Mesenchymal stem cell (in vitro differentiated cells and primary cell): Measurements from ENCODE around the gene STX4.
"Not testable (repeated sequence)": the region's sequence is repeated elsewhere in the genome, so short reads cannot be mapped to it uniquely, and the experiment has no call there.

Experiments used
- DNase-seq: peaks from one replicate; pipeline ENCODE4 v3.0.0-alpha.2; 2013
- H2AFZ ChIP-seq: one replicate; pipeline ENCODE4 v1.6.1; 2013; ENCODE audit warnings: low read depth, mild to moderate bottlenecking, control low read depth, inconsistent platforms, low read length, moderate library complexity
- H2AK5ac ChIP-seq: 2 replicates; pipeline ENCODE4 v1.6.1; 2013; ENCODE audit warnings: low read length, moderate library complexity, mild to moderate bottlenecking, inconsistent platforms; ENCODE audit not compliant: severe bottlenecking
- H2BK120ac ChIP-seq: one replicate; pipeline ENCODE4 v1.6.1; 2013; ENCODE audit warnings: low read depth, mild to moderate bottlenecking, inconsistent platforms, low read length, moderate library complexity
- H2BK12ac ChIP-seq, 2 experiments: one replicate each; pipeline ENCODE4 v1.6.1; 2013; ENCODE audit warnings: inconsistent platforms in 2 of 2, low read length in 2 of 2, mild to moderate bottlenecking in 2 of 2, moderate library complexity in 2 of 2, control low read depth in 1 of 2
- H2BK15ac ChIP-seq: one replicate; pipeline ENCODE4 v1.6.1; 2013; ENCODE audit warnings: mild to moderate bottlenecking, low read depth, inconsistent platforms; ENCODE audit not compliant: poor library complexity, severe bottlenecking
- H2BK5ac ChIP-seq: 2 replicates; pipeline ENCODE4 v1.6.1; 2013; ENCODE audit warnings: low read depth, mild to moderate bottlenecking, low read length, control low read depth, inconsistent platforms; ENCODE audit not compliant: poor library complexity, severe bottlenecking
- H3K14ac ChIP-seq, 2 experiments: one replicate each; pipeline ENCODE4 v1.6.1; 2013; ENCODE audit warnings: inconsistent platforms in 2 of 2, low read length in 2 of 2, control low read depth in 1 of 2, mild to moderate bottlenecking in 1 of 2, moderate library complexity in 1 of 2
- H3K18ac ChIP-seq, 2 experiments: one replicate each; pipeline ENCODE4 v1.6.1; 2013; ENCODE audit warnings: inconsistent platforms in 2 of 2, low read length in 2 of 2, control low read depth in 1 of 2, low read depth in 1 of 2, mild to moderate bottlenecking in 1 of 2
- H3K23ac ChIP-seq, 2 experiments: one replicate each; pipeline ENCODE4 v1.6.1; 2013; ENCODE audit warnings: inconsistent platforms in 2 of 2, low read length in 2 of 2, mild to moderate bottlenecking in 2 of 2, moderate library complexity in 2 of 2, control low read depth in 1 of 2
- H3K27ac ChIP-seq: 2 replicates; pipeline ENCODE4 v1.5.1; 2013; ENCODE audit warnings: mild to moderate bottlenecking, moderate library complexity, low read length, control low read depth, inconsistent platforms; ENCODE audit not compliant: poor library complexity, severe bottlenecking
- H3K27me3 ChIP-seq, 2 experiments: 2 replicates each; pipeline versions ENCODE4 v1.6.1 to v1.7.0; 2013; ENCODE audit warnings: low read length in 2 of 2, mild to moderate bottlenecking in 2 of 2, moderate library complexity in 2 of 2, control low read depth in 1 of 2, inconsistent platforms in 1 of 2; ENCODE audit not compliant: control insufficient read depth in 1 of 2, insufficient read depth in 1 of 2
- H3K36me3 ChIP-seq, 2 experiments: 2 replicates each; pipeline versions ENCODE4 v1.6.1 to v1.7.0; 2013; ENCODE audit warnings: low read length in 2 of 2, control low read depth in 1 of 2, inconsistent platforms in 1 of 2, low read depth in 1 of 2, mild to moderate bottlenecking in 1 of 2; ENCODE audit not compliant: insufficient read depth in 2 of 2, control insufficient read depth in 1 of 2
- H3K4ac ChIP-seq, 2 experiments: one replicate each; pipeline ENCODE4 v1.6.1; 2013; ENCODE audit warnings: inconsistent platforms in 2 of 2, low read length in 2 of 2, mild to moderate bottlenecking in 2 of 2, moderate library complexity in 2 of 2, control low read depth in 1 of 2, low read depth in 1 of 2
- H3K4me1 ChIP-seq: 2 replicates; pipeline ENCODE4 v1.6.1; 2013; ENCODE audit warnings: low read depth, low read length, control low read depth; ENCODE audit not compliant: control insufficient read depth, insufficient read depth
- H3K4me2 ChIP-seq: 2 replicates; pipeline ENCODE4 v1.6.1; 2013; ENCODE audit warnings: low read length, mild to moderate bottlenecking, inconsistent platforms; ENCODE audit not compliant: poor library complexity, severe bottlenecking
- H3K4me3 ChIP-seq, 2 experiments: 2 replicates each; pipeline versions ENCODE4 v1.5.1 to v1.7.0; 2013; ENCODE audit warnings: low read length in 2 of 2, mild to moderate bottlenecking in 2 of 2, control low read depth in 1 of 2, low read depth in 1 of 2; ENCODE audit not compliant: insufficient read depth in 1 of 2
- H3K79me1 ChIP-seq: replicated peaks from 2 replicates; pipeline ENCODE4 v1.6.1; 2013; ENCODE audit warnings: mild to moderate bottlenecking, control low read depth, low read length, inconsistent platforms; ENCODE audit not compliant: poor library complexity, severe bottlenecking
- H3K9ac ChIP-seq: 2 replicates; pipeline ENCODE4 v1.7.0; 2013; ENCODE audit warnings: mild to moderate bottlenecking, low read length, moderate library complexity
- H3K9me3 ChIP-seq: 2 replicates; pipeline ENCODE4 v1.7.0; 2013; ENCODE audit warnings: mild to moderate bottlenecking, low read length; ENCODE audit not compliant: control insufficient read depth
- H4K8ac ChIP-seq: one replicate; pipeline ENCODE4 v1.6.1; 2013; ENCODE audit warnings: inconsistent platforms, mild to moderate bottlenecking, low read length, moderate library complexity
- H4K91ac ChIP-seq: one replicate; pipeline ENCODE4 v1.6.1; 2013; ENCODE audit warnings: mild to moderate bottlenecking, low read length, inconsistent platforms
- WGBS: methylation state at CpG from one replicate; pipeline ENCODE4 v1.1.7; 2013; ENCODE audit warnings: mixed read lengths; 5-methylcytosine and 5-hydroxymethylcytosine counted together

Gene STX4

DNA sequence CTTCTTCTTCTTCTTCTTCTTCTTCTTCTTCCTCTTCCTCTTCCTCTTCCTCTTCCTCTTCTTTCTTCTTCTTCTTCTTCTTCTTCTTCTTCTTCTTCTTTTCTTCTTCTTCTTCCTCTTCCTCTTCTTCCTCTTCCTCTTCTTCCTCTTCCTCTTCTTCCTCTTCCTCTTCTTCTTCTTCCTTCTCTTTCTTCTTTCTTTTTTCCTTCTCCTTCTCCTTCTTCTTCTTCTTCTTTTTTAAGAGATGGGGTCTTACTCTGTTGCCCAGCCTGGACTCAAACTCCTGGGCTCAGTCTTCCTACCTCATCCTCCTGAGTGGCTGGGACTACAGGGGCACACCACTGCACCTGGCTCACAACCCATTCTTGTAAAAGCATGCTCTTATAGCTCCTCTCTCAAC, 20.1 kb upstream of the STX4 start:
- not testable (repeated sequence) for H3K36me3 ChIP-seq, H3K14ac ChIP-seq, DNase-seq, H3K9ac ChIP-seq, H4K91ac ChIP-seq, H3K18ac ChIP-seq, H2BK12ac ChIP-seq, H3K4me2 ChIP-seq, H2BK5ac ChIP-seq, H2AFZ ChIP-seq, H2AK5ac ChIP-seq, H2BK120ac ChIP-seq, H3K4me3 ChIP-seq, H3K4ac ChIP-seq, H3K79me1 ChIP-seq, H3K27ac ChIP-seq, H4K8ac ChIP-seq, H3K23ac ChIP-seq, H2BK15ac ChIP-seq, H3K9me3 ChIP-seq
- Histone ChIP-seq H3K27me3 (peaks cover 5 to 17% of the 10 kb centered on the region in 2 experiments), H3K4me1 (peaks cover 25% of the 10 kb centered on the region)

GRCh38 chr16:31016018-31016417, 17.3 kb upstream of the STX4 start:
- Histone ChIP-seq H4K91ac (no peak overlapping the region), H3K9me3 (no peaks in the 10 kb centered on the region), H3K4me1 (peaks cover 9% of the 10 kb centered on the region), H2AFZ (no peak overlapping the region), H3K36me3 (no peaks in the 10 kb centered on the region), H3K9ac (no peak overlapping the region), H2BK15ac (no peak overlapping the region), H3K4me3 (no peak overlapping the region), H3K4me2 (no peak overlapping the region), H3K27ac (no peak overlapping the region), H3K14ac (no peak overlapping the region), H2BK12ac (no peak overlapping the region), H3K4ac (no peak overlapping the region), H2BK5ac (no peak overlapping the region), H4K8ac (no peak overlapping the region), H3K27me3 (peaks cover 5 to 15% of the 10 kb centered on the region in 2 experiments), H2BK120ac (no peak overlapping the region), H3K79me1 (no peaks in the 10 kb centered on the region), H2AK5ac (no peak overlapping the region), H3K18ac (no peak overlapping the region), H3K23ac (no peak overlapping the region)
- WGBS: 84% methylated on average over 6 of the region's 6 CpGs
- DNase-seq: no peak

DNA sequence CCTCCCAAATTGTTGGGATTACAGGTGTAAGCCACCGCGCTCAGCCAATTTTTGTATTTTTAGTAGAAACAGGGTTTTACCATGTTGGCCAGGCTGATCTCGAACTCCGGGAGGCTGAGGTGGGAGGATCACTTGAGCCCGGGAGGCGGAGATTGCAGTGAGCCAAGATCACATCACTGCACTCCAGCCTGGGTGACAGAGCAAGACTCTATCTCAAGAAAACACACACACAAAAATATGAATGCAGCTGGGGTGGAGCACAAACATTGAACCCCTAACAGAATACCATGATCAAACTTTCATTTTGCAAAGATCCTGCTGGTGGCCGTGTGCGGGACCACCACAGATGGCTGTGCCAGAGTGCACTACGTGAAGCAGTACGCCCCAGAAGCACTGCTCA, 15.6 kb upstream of the STX4 start:
- not testable (repeated sequence) for H3K36me3 ChIP-seq, H3K4me3 ChIP-seq, H4K91ac ChIP-seq, H2BK5ac ChIP-seq, H3K9ac ChIP-seq, H3K9me3 ChIP-seq, H3K4ac ChIP-seq, H3K4me1 ChIP-seq, H4K8ac ChIP-seq, H2AFZ ChIP-seq, H2BK12ac ChIP-seq, H3K79me1 ChIP-seq, H3K27ac ChIP-seq, H3K18ac ChIP-seq, H2BK120ac ChIP-seq, DNase-seq, H2AK5ac ChIP-seq, H3K4me2 ChIP-seq, H2BK15ac ChIP-seq, H3K14ac ChIP-seq, H3K23ac ChIP-seq, H3K27me3 ChIP-seq
- WGBS: 94% methylated on average over 8 of the region's 10 CpGs

DNA sequence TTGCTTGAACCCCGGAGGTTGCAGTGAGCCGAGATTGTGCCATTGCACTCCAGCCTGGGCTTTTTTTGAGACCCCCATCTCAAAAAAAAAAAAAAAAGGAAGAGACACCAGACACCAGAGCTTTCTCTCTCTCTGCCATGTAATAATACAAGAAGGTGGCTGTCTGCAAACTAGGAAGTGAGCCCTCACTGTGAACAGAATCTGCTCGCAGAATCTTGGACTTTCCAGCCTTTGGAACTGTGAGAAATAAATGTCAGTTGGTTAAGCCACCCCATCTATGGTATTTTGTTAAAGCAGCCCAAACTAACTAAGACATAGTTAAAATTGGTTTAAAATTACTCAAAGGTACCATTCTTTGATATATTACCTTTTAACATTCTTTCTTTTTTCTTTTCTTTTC, 12.8 kb upstream of the STX4 start:
- H2BK12ac ChIP-seq: no peak overlapping the region
- H2BK5ac ChIP-seq: no peak overlapping the region
- no peak overlapping the region for H2AK5ac ChIP-seq
- H2BK15ac ChIP-seq: no peak overlapping the region
- H3K4me3 ChIP-seq: no peak overlapping the region
- no peak overlapping the region for H4K91ac ChIP-seq
- DNase-seq: no peak
- no peak overlapping the region for H3K27ac ChIP-seq
- H3K27me3 ChIP-seq: no peaks in the 10 kb centered on the region
- no peaks in the 10 kb centered on the region for H3K79me1 ChIP-seq
- no peak overlapping the region for H2BK120ac ChIP-seq
- no peaks in the 10 kb centered on the region for H3K36me3 ChIP-seq
- no peak overlapping the region for H3K14ac ChIP-seq
- no peak overlapping the region for H3K4ac ChIP-seq
- H3K9me3 ChIP-seq: no peaks in the 10 kb centered on the region
- no peak overlapping the region for H2AFZ ChIP-seq
- WGBS: 89% methylated on average over 3 of the region's 3 CpGs
- H3K23ac ChIP-seq: no peak overlapping the region
- H4K8ac ChIP-seq: no peak overlapping the region
- H3K4me2 ChIP-seq: no peak overlapping the region
- H3K9ac ChIP-seq: no peak overlapping the region
- no peak overlapping the region for H3K18ac ChIP-seq
- H3K4me1 ChIP-seq: peaks cover 7% of the 10 kb centered on the region
